Measurements from ENCODE around the gene PPY.

The PPY gene

GRCh38 chr17:43912635-43913304 is 29.5 kb downstream of the PPY start:
- TF ChIP-seq REST (IDR thresholded peaks at IDR 0.05; ENCODE audit: insufficient read depth in 1 of 2, low read depth in 2 of 2, low read length in 2 of 2) (no peak), SIN3A (IDR thresholded peaks at IDR 0.05; ENCODE audit: borderline replicate concordance, insufficient read depth, low read length) (no peak), FOXP2 (optimal IDR thresholded peaks at IDR 0.05; ENCODE audit: borderline replicate concordance, extremely low read depth, extremely low read length, insufficient read depth) (no peak)

- no peak for TF ChIP-seq REST (IDR thresholded peaks at IDR 0.05; ENCODE audit: insufficient read depth in 1 of 2, low read depth in 2 of 2, low read length in 2 of 2)
- no peak for TF ChIP-seq TAF1 (IDR thresholded peaks at IDR 0.05; ENCODE audit: borderline replicate concordance, insufficient read depth, low read length)
- no peak for TF ChIP-seq FOXP2 (optimal IDR thresholded peaks at IDR 0.05; ENCODE audit: borderline replicate concordance, extremely low read depth, extremely low read length, insufficient read depth)
- TF ChIP-seq POLR2AphosphoS5 (IDR thresholded peaks at IDR 0.05; ENCODE audit: low read depth, low read length): no peak
- TF ChIP-seq SIN3A (IDR thresholded peaks at IDR 0.05; ENCODE audit: borderline replicate concordance, insufficient read depth, low read length): no peak
Measured at GRCh38 chr17:43911904-43912303, 30.4 kb downstream of the PPY start.

- TF ChIP-seq SIN3A (IDR thresholded peaks at IDR 0.05; ENCODE audit: borderline replicate concordance, insufficient read depth, low read length): no peak
- TF ChIP-seq REST (IDR thresholded peaks at IDR 0.05; ENCODE audit: insufficient read depth in 1 of 2, low read depth in 2 of 2, low read length in 2 of 2): no peak
- TF ChIP-seq FOXP2 (optimal IDR thresholded peaks at IDR 0.05; ENCODE audit: borderline replicate concordance, extremely low read depth, extremely low read length, insufficient read depth): no peak
- no peak for TF ChIP-seq POLR2AphosphoS5 (IDR thresholded peaks at IDR 0.05; ENCODE audit: low read depth, low read length)
- no peak for TF ChIP-seq TAF1 (IDR thresholded peaks at IDR 0.05; ENCODE audit: borderline replicate concordance, insufficient read depth, low read length)
Measured at GRCh38 chr17:43909537-43910231, 32.6 kb downstream of the PPY start.

- no peak for TF ChIP-seq REST (IDR thresholded peaks at IDR 0.05; ENCODE audit: insufficient read depth in 1 of 2, low read depth in 2 of 2, low read length in 2 of 2)
- TF ChIP-seq SIN3A (IDR thresholded peaks at IDR 0.05; ENCODE audit: borderline replicate concordance, insufficient read depth, low read length): no peak
- TF ChIP-seq TAF1 (IDR thresholded peaks at IDR 0.05; ENCODE audit: borderline replicate concordance, insufficient read depth, low read length): no peak
- TF ChIP-seq FOXP2 (optimal IDR thresholded peaks at IDR 0.05; ENCODE audit: borderline replicate concordance, extremely low read depth, extremely low read length, insufficient read depth): no peak
- no peak for TF ChIP-seq POLR2AphosphoS5 (IDR thresholded peaks at IDR 0.05; ENCODE audit: low read depth, low read length)
Measured at GRCh38 chr17:43907998-43908721, 34.1 kb downstream of the PPY start.
